DOHH2 (cell line): ENCODE measurements around the gene MMRN2.

ENCODE experiments used
- CTCF ChIP-seq: fragments of 200-600 bp; sonication (generic); IDR thresholded peaks from one replicate; pipeline ENCODE4 v1.5.1; 2014; ENCODE audit warnings: antibody characterized with exemption, mild to moderate bottlenecking, low read depth, low read length; ENCODE audit not compliant: poor library complexity, severe bottlenecking
- EZH2phosphoT487 ChIP-seq: fragments of 200-600 bp; sonication (generic); IDR thresholded peaks from 2 replicates; pipeline ENCODE4 v1.6.1; 2017; ENCODE audit warnings: borderline replicate concordance, mild to moderate bottlenecking, antibody characterized with exemption, low read length, moderate library complexity, mixed read lengths

- peak; percentile 94 for TF ChIP-seq CTCF
- TF ChIP-seq EZH2phosphoT487, result no peak
Observed at GRCh38 chr10:86960003-86960862, 2.8 kb upstream of the MMRN2 start.
